ENCODE data around the gene UCHL5.
A peak's percentile ranks its signal among the peaks of the same experiment; 100 is the strongest.
"Not testable (repeated sequence)": the region's sequence is repeated elsewhere in the genome, so short reads cannot be mapped to it uniquely, and the experiment has no call there.

Gene UCHL5

GRCh38 chr1:192986110-192986747 is 72.9 kb downstream of the UCHL5 start:
- no peak for DNase-seq (ENCODE audit: low read depth)
- H3K4me3 ChIP-seq (ENCODE audit: low read depth, low read length): no peak overlapping the region
- TF ChIP-seq, protein P1, sequence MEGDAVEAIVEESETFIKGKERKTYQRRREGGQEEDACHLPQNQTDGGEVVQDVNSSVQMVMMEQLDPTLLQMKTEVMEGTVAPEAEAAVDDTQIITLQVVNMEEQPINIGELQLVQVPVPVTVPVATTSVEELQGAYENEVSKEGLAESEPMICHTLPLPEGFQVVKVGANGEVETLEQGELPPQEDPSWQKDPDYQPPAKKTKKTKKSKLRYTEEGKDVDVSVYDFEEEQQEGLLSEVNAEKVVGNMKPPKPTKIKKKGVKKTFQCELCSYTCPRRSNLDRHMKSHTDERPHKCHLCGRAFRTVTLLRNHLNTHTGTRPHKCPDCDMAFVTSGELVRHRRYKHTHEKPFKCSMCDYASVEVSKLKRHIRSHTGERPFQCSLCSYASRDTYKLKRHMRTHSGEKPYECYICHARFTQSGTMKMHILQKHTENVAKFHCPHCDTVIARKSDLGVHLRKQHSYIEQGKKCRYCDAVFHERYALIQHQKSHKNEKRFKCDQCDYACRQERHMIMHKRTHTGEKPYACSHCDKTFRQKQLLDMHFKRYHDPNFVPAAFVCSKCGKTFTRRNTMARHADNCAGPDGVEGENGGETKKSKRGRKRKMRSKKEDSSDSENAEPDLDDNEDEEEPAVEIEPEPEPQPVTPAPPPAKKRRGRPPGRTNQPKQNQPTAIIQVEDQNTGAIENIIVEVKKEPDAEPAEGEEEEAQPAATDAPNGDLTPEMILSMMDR (IDR thresholded peaks at IDR 0.05; ENCODE audit: low read depth, low read length, missing control alignments): no peak

DNA sequence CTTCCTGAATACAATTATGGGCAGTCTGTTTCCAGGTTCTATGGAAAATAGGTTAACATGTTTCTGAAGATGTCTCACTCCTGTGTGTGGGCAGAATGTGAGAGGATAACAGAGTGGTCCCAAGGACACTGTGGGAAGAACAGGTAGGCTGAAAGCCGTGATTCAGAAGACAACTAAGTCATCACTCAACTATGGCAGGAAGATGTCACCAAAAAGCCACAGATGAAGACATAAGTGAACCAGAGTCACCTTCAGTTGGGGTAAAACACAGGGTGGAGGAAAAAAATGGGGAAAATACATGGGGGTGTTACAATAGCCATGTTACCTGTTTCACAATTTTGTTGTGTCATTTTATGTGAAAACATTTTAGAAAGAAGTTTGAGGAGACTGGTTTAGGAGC is 75.1 kb downstream of the UCHL5 start:
- DNase-seq (ENCODE audit: low read depth): no peak
- TF ChIP-seq, protein P1 (IDR thresholded peaks at IDR 0.05; ENCODE audit: low read depth, low read length, missing control alignments): no peak
- no peak overlapping the region for H3K4me3 ChIP-seq (ENCODE audit: low read depth, low read length)

- peak; percentile 36 for DNase-seq (ENCODE audit: low read depth)
Observed at GRCh38 chr1:192983349-192983980, 75.7 kb downstream of the UCHL5 start.

GRCh38 chr1:192980856-192981255 is 78.3 kb downstream of the UCHL5 start:
- DNase-seq (ENCODE audit: low read depth): no peak
- TF ChIP-seq, protein P1 (IDR thresholded peaks at IDR 0.05; ENCODE audit: low read depth, low read length, missing control alignments): no peak
- H3K4me3 ChIP-seq (ENCODE audit: low read depth, low read length): no peak overlapping the region

More at GRCh38 chr1:192983349-192983980, 75.7 kb downstream of the UCHL5 start:
- no peak overlapping the region for H3K4me3 ChIP-seq (ENCODE audit: low read depth, low read length)
- TF ChIP-seq, protein P1 (IDR thresholded peaks at IDR 0.05; ENCODE audit: low read depth, low read length, missing control alignments): no peak

DNA sequence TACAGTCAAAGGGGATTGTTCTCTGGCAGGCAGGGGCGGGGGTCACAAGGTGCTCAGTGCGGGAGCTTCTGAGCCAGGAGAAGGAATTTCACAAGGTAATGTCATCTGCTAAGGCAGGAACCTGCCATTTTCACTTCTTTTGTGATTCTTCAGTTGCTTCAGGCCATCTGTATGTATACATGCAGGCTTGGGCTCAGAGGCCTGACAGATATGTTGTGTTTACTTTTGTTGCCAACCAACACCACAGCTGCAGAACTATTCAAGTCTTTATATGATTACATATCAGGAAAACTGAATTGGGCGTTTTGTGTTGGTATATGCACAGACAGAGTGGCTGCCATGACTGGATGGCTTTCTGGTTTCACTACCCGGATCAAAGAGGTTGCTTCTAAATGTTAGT is 78.8 kb downstream of the UCHL5 start:
- H3K4me3 ChIP-seq (ENCODE audit: low read depth, low read length); DNase-seq (ENCODE audit: low read depth): not testable (repeated sequence)

GRCh38 chr1:192979542-192979941 is 79.6 kb downstream of the UCHL5 start:
- TF ChIP-seq, protein P1 (IDR thresholded peaks at IDR 0.05; ENCODE audit: low read depth, low read length, missing control alignments): no peak
- DNase-seq (ENCODE audit: low read depth): no peak
- H3K4me3 ChIP-seq (ENCODE audit: low read depth, low read length): no peak overlapping the region

GRCh38 chr1:192978195-192978710 is 80.9 kb downstream of the UCHL5 start:
- no peak overlapping the region for H3K4me3 ChIP-seq (ENCODE audit: low read depth, low read length)
- TF ChIP-seq, protein P1 (IDR thresholded peaks at IDR 0.05; ENCODE audit: low read depth, low read length, missing control alignments): no peak
- no peak for DNase-seq (ENCODE audit: low read depth)
